Endometrial microvascular endothelial cells (primary cell): ENCODE data around the gene KMT5B. TPM values are rescaled to one million over a fixed set of nuclear protein-coding genes. Genes with fewer than 3 reads are reported as not detected.

Experiments
- in situ Hi-C: cut with HindIII; loops from 2 replicates; pipeline ENCODE4 v1.10.0; 2017; ENCODE audit warnings: low sequenced_read_pairs, low pct_unique_long_range_greater_than_20kb; ENCODE audit errors: inconsistent ontology term
- total RNA-seq: library from RNA; depleted of rRNA; stranded (reverse); fragments of >200 nt; gene quantifications from one replicate; pipeline ENCODE4 v1.2.3, GENCODE V29; 2015; ENCODE audit errors: inconsistent ontology term

Gene KMT5B
- total RNA-seq, 1 donor from 2014 or later, result 10.8 TPM

DNA sequence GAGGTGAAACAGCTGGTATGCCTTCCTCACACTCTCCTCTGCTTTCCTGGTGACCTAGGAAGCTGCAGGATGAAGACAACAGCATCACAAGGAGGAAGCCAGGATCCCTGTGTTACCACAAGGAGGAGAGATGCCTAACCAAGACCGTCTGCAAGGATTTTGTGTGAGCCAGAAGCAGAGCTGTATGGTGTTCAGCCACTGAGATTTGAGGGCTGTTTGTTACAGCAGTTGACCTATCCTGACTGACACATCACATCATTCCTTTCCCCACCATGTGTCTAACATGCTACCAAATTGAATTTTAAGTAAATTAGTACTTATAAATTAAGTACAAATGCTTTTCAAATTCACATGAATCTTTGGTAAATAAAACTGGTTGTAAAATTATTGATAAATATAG is 83.0 kb downstream of the KMT5B start:
- in situ Hi-C loops, result no loop called here

DNA sequence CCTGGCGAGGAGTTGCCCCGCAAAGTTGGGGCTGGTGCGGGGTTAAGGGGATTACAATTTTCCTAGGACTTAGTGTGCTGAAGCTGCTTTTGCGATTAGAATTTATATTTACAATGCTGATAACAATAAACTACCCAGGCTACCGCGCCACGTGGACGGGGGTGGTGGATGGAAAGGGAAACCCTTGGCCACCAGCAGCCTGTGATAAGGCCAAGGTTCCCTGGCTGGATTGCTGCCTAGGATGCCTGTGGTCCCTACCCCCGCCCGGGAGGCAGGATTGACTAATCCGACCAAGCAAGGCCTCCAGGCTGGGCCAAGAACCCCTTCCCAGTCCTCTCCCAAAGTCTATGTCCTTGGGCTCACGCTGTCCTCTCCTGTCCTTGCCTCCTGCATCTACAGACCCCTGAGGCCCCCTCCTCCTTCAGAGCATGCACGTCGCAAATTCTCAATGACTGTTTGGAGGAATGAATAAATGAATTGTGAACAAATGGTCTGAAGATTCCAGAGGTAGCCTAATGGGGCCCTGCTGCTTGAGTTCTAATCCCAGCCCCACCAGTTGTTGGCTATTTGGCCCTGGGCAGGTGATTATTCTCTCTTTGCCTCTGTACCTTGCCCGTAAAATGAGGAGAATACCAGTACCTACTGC is 84.3 kb downstream of the KMT5B start:
- in situ Hi-C loops, result no loop called here

DNA sequence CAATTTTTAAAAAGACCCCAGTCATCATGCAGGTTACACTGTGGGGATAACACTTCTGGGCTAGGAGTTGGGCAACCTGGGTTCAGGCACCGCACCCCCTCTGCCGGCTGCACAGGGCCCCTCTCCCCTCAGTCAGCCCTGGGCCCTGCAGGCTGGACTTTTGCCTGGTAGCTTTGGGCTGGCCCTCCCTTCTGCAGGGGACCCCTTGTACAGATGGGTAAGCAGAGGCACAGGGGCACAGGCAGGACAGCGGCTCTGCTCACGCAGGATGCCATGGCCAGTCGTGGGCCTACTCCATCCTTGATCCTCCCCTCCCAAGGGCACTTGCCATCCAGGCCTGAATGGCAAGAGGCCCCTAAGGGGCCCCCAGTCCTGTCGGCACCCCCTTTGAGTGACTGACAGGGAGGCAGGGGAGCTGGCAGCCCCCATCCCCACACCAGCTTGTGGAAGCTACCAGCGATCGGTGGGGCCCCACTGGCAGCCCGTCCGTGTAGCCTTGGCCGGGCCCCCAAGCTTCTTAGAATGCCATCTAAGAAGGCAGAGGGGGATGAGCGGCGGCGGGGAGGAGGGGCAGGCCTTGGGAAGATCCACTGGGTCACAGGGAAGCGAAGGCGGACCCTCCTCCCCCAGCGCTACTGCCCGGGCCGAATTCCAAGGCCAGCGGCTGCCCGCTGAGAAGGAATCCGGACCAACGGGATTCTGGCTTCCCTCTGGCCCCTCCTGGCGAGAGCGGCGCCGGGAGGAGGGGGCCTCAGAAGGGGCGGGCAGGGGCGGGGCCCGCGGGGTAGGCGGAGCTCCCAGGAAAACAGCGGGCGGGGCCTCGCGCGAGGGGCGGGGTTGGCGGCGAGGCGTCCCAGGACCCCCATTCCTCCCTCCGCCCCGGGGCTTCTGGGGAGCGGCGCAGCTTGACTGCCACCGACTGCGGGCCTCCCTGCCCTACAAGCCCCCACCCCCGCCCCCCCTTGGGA is 85.1 kb downstream of the KMT5B start:
- in situ Hi-C loops, result no loop called here

DNA sequence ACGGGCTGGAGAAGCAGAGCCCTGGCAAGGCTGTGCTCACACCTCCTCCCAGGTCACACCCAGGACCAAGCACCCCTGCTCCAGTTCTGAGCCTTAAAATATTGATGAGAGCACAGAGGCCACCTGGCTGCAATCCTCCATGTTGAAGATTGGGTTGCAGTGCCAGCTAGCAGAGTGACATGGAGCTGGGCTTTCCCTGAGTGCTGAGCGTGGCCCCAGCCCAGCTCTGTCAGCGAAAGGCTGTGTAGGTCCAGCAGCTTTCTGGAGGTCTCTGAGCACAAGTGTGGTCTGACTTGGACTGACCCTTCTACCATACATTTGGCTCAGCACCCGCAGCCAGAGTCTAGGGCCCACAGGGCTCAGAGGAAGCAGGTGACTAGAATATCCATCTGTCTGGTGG is 87.9 kb downstream of the KMT5B start:
- in situ Hi-C loops, result no loop called here

DNA sequence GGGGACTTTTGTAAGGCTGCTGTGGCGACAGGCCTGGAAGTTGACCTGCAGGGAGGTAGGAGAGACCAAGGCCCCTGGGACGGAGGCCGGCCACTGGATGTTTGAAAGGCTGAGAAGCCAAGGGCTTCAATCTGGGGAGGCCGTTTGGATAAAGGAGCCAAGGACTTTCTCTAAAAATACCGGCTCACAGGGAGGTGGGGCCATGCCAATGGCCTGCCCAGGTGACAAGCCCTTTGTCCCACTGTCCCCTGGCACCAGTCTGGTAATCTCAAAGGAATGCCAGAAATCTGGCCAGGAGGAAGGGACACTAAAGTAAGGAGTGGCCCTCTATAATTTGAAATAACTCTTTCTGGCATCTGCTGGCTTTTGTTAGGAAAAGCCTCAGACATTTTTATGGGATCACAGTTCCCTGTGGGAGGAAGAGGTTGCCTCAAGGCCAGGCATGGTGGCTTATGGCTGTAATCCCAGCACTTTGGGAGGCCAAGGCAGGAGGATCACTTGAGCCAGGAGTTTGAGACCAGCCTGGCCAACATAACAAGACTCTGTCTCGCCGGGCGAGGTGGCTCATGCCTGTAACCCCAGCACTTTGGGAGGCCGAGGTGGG is 90.1 kb downstream of the KMT5B start:
- in situ Hi-C loops, result no loop called here

DNA sequence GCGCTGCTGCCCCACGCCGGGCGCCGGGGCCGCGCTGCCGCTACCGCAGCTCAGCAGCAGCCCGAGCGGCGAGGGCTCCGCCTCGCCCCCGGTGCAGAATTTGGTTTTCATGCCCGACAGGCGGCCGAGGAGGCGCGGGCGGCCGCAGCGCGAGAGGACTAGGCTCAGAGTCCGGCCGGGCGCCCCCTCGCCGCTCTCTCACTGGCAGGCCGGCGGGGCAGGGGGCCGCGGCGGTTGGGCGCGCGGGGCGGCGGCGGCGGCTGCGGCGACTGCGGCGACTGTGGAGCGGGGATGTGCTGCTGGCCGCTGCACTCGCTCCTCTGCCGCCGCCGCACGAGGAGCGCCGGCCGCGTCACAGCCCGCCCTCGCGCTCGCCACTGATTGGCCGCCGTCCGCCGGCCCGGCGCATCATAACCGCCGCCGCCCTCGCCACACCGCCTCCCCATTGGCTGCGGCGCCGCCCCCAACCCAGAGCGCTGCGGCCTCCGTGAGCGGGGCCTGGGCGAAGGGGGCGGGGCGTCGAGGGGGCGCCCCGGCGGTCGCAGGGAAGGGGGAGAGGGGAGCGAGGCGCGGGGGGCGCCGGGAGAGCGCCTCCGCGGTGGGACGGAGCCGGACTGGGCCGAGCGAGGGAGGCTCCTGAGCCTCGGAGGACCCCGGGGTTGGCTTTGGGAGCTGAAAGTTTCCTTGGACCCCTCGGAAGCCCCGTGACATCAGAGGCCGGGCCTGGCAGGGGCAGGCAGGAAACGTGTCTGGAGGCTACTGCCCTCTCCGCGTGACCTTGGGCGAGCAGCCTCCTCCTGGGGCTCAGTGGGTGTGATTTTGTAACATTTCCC is 91.8 kb downstream of the KMT5B start, which contains the start of gene CHKA:
Gene CHKA (minus strand): TSS at position 322 of the 833 bp plus-strand sequence. CDS start 211 bp downstream, at position 111.
- in situ Hi-C loops, result no loop called here

DNA sequence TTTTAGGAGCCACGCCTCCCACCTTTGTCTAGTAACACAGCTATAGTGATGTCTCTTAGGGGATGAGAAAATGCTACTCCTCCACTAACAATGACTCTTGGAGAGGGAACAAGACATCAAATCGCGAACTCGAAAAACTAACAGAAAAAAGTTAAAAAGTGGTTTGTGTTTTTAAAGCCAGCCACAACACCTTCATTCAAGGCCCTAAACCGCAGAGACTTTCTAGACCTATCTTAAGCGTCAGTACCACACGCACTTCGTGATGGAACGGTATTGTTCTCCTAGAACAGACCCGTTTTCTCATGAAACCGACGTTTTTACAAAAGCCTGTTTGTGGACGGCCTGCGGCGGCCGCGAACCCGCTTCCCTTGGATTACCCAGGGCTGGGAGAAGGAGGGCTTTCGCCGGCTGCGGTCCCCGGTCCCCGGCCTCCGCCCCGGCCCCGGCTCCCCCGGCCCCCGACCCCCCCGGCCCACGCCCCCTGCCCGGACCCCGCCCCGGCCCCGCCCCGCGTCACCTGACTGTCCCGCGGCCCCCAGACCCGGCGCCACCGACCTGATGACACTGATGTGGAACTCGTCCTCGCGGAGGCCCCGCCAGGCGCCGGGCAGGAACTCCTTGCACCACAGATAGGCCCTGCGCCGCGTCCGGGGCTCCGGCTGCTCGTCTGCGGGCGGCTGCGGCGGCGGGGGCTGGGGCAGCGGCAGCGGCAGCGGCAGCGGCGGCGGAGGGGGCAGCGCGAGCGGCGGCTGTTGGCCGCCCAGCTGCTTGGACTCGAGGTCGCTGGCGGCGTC is 92.6 kb downstream of the KMT5B start:
- in situ Hi-C loops, result no loop called here

DNA sequence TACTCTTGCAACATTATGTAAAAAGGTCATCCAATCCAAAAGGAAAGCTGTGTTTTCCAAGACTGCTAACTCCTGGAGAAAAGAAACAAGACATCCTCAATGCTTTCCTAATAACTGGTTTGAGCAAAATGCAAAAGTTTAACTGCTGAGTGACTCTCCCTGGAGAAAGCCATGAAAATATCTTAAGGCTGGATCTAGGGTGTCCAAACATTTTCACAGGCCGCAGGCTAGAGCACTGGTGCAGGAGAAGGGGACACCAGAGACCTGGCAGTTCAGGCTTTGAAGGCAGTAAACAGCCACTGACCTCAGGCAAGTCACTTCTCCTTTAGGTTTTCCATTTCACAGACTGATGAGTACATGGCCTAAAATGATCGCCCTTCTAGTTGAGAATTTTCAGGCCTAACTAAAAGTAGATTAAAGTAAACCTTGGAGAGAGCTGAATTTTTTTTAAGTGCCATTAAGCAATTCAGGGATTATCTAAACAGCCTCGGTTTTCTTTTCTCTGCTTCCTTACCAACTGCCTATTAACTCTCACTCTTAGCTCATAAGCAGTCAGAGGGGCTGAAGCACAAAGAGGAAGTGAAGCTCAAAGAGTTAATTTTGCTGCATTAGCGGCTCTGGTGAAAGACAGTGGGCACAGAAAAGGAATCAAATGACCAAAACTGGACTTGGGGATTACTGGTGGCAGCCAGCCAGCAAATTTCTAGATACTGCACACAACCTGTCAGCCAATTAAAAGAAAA is 94.2 kb downstream of the KMT5B start:
- in situ Hi-C loops, result no loop called here

DNA sequence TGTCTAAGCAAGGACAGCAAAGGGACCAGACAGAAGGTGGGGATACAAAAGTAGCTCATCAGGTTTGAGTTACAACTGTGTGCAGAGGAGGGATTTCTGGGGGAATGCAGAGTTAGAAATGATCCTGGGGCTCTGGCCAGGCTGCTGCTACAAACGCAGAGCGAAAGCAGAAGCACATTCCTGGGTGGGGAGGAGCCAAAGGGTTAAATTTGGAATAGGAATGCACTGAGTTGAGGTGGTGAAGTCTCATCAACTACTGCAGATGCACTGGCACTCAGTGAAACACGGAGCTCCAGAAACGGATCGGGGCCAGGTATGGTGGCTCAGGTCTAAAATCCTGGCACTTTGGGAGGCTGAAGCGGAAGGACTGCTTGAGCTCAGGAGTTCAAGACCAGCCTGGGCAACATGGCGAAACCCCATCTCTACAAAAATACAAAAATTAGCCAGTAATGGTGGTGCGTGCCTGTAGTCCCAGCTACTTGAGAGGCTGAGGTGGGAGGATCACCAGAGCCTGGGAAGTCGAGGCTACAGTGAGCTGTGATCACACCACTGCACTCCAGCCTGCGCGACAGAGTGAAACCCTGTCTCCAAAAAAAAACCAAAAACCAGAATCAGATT is 95.1 kb downstream of the KMT5B start:
- in situ Hi-C loops, result no loop called here

DNA sequence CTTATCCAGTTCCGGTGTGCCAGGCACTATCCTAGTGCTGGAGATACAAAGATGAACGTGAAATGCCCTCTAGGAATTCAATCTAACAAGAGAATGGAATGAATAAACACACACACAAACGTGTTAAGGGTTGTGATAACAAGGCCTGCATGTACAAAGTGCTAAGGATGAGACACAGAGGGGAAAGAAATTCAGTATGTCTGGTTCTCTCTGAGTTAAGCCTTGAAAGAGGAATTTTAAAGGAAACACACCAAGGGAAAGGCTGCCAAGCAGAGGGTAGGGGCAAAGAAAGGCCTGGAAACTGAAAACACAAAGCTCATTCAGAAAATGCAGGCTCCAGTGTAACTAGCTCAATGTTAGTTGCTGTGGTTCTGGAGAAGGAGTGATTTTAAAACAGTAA is 96.1 kb downstream of the KMT5B start:
- in situ Hi-C loops, result no loop called here

DNA sequence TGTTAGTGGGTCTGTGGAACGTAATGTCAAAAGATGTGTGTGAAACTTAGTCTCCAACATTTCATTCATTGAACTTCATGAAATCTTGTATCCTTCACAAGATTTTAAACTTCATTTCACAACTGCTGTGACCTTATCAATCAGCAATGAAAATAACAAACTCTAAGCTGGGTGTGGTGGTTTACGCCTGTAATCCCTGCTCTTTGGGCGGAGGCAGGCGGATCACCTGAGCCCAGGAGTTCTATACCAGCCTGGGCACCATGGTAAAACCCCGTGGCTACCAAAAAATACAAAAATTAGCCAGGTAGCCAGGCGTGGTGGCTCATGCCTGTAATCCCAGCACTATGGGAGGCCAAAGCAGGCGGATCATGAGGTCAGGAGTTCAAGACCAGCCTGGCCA is 97.0 kb downstream of the KMT5B start:
- in situ Hi-C loops, result no loop called here

DNA sequence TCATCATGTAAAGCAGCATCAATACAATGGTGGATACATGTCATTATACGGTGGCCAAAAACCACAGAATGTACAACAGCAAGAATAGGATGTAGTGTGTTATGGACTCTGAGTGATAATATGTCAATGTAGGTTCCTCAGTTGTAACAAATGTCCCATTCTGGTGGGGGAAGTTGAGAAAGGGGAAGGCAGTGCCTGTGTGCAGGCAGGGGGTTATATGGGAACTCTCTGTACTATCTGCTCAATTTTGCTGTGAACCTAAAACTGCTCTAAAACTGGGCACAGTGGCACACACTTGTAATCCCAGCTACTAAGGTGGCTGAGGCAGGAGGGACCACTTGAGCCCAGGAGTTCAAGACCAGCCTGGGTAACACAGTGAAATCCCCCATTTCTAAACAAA is 97.8 kb downstream of the KMT5B start:
- in situ Hi-C loops, result no loop called here

DNA sequence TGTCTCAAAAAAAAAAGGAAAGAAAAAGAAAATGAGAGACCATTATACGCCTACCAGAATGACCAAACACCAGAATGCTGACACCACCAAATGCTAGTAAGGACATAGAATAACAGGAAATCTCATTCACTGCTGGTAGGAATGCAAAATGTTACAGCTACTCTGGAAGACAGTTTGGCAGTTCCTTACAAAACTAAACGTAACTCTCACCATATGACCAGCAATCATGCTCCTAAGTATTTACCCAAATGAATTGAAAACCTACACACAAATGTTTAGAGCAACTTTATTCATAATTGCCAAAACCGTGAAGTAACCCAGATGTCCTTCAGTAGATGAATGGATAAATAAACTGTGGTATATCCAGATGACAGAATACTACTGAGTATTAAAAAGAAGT is 99.1 kb downstream of the KMT5B start:
- in situ Hi-C loops, result no loop called here

DNA sequence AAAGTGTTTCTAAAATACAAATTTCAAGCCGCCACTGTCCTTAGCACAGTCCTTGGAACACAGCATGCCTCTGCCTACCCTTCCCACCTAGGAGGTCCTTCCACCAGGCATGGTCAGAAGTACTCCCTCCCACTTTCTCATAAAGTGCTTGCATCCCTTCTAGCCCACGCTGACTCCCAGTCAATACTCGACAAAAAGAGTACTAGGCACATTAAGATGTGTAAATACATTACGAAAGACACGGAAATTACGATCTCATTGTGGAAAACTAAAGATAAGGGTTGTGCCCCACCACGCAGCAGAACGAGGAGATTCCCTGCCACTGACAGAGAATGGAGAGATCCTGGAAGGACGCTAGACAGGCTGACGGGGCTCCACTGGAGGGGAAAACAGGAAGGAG is 105.4 kb downstream of the KMT5B start:
- in situ Hi-C loops, result no loop called here

DNA sequence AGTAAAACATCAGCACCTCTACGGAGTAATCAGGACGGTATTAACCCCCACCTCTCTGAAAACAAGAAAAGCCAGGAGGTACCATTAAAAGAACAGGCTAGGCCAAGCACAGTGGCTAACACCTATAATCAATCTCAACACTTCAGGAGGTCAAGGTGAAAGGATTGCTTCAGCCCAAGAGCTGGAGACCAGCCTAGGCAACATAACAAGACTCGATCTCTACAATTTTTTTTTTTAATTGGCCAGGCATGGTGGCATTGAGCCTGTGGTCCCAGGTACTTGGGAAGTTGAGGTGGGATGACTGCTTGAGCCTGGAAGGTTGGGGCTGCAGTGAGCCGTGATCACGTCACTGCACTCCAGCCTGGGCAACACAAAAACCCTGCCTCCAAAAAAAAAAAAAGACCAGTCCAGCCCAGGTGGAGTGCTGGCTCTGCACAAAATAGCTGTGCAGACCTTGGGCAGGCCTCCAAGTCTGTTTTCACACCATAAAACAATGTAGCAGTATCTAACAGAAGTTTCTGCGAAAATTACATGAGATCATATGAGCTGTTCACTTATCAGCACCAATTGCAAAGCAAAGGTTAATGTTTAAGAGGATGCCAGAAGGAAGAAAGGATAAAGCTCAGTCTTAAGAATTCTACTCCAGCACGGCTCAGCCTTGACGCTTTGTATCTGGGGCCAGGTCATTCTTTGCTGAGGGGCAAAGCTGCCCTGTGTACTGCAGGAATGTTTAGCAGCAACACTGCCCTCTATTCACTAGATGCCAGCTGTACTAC is 106.7 kb downstream of the KMT5B start:
- in situ Hi-C loops, result no loop called here
